Iris pigment epithelial cell (primary cell): Measurements from ENCODE around the gene BBC3.
A peak's percentile ranks its signal among the peaks of the same experiment; 100 is the strongest.

Source experiments
- DNase-seq: peaks from one replicate; pipeline ENCODE4 v3.0.0-alpha.2; 2011; ENCODE audit warnings: low read depth

BBC3 gene

DNA sequence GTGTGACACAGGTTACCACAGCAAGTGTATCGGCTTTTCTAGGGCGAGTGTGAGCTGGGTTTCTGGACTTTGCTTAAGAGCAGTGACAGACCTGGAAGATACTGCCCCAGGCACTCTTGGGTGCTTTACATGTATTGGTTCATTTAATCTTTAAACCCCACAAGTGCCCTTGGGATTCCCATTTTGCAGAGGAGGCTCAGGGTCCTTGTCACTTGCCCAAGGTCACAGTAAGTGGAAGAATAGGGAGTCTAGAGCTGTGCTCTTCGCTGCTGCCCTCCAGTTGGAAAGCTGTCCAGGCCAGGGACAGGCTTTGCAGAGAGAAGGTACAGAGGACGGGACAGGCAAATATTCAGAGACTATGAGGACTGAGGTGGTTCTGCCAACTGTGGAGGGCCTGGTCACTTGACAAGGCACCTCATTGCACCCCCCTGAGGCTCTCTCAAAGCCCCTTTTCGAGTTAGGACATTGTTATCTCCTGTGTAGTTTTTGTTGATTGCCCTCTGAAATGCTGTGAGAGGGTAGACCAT, 42.4 kb downstream of the BBC3 start:
- no peak for DNase-seq

DNA sequence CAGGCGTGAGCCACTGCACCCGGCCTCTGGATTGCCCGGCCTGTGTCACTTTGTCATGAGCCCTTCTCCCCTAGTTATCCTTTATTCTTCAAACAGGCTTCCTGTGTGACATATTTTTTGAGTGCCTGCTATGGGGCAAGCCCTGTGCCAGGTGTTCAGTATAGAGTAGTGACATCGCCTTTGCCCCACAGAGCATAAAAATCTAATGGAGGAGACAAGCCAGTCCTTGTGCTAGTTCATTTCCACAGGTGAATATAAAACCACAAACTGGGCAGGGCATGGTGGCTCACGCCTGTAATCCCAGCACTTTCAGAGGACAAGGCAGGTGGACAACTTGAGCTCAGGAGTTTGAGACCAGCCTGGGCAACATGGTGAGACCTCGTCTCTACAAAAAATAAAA, 43.2 kb downstream of the BBC3 start:
- DNase-seq: no peak

DNA sequence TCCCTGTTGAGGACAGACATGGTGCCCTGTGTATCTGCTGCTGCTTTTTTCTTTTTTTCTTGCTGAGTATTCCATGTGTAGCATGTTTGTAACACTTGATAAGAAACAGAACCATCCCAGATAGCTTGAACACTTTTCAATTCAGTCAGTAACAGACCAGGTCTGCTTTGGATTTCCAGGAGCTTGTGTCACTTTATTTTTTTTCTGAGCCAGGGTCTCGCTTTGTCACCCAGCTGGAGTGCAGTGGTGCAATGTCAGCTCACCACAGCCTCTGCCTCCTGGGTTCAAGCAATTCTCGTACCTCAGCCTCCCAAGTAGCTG, 43.7 kb downstream of the BBC3 start:
- DNase-seq: no peak

DNA sequence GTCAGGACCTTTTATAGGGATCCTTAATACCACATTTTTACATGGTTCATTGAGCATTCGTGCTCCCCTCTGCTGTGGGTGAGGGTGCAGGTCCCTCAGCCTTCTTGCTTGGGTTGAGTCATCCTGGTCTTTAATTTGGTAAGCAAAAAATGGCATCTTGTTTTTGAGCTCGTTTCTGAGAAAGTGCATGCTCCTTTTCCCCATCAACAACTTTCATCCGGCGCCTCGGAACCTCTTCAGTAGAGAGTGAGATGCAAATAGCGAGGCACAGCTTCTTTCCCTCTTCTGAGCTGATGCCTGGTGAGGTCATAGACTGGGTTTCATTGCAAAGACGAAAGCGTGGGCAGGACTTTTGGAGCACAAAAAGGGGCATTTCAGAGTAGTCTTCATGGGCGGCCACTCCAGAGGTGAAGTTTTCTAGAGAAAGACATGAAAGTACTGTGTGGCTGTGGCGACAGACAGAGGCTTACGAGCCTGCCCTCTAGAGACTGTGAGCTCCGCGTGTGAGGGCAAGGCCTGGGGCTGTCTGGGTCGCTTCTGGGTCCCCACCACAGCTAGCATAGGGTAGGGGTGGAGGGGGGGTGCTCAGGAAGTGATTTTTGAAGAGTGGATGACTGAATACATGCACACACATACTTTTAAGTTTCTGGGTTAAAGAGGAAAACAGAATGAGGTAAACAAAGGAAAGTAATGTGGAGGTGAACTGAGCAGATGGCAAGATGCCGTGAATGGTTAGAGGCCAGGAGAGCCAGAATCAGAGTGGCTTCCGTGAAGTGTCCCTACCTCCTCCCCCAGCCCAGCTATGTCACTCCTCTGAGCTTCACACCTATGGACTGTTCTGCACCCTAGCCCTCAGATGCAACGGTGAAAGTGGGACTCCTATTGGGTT, 44.3 kb downstream of the BBC3 start:
- DNase-seq: no peak

DNA sequence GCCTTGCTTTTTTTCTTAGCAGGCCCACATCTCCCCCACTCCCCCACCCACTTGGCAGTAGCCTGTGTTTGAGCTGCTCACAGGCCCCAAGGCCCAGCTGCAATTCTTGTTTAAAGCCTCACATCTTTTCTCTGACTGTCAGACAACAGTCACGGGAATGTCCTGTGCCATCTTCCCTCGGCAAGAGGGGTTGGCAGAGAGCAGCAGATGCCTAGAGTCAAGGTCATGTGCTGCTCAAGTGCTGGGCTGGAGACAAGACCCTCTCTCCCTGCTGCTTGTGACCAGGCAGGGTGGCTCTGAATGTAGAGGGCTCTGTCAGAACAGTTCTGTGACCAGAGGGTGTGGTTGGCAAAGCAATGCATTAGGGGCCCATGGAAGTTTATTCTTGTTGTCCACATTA, 47.4 kb downstream of the BBC3 start:
- no peak for DNase-seq

DNA sequence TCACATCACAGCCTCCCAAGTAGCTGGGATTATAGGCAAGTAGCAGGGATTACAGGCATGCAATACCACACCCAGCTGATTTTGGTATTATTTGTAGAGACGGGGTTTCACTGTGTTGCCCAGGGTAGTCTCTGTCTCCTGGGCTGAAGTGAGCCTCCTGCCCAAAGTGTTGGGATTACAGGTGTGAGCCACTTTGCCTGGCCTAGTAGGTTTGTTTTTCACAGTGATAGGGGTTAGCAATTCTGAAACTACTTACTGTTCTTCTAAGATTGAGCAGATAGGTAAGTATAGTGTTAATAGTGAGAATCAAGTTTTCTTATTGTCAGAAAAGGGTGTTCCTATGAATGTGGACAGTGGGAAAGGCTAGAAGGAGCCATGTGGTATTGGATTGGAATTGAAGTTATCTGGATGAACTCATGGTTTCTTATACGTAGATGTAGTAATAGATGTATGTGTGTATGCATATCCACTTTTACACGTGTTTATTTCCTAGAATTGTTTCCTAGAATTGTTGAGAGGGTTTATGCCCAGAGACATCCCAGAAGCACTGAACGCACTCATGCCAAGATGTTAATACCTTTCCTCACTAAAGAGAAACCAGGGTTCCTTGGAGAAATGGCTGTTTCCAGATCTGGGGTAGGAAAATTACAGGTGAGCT, 51.2 kb downstream of the BBC3 start:
- no peak for DNase-seq

DNA sequence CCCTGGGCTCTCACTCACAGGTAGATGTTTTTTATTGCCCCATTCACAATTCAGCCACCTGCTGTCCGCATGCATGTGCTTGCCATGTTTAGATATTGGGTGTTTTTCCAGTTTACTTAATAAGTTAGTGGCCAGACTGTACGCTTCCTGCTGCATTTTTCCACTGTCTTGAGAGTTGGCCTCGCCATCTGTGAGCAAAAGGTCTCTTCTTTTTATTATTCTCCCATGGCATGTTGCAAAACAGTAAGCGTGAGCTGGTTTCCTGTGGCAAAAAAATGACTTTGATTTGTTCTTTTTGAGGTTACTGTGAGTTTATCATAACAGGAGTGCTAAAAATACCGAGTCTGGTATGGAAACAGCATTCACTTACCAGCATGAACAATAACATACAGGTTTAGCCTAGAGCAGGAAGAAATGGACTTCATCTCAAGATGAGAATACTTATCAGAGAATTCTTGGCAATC, 54.3 kb downstream of the BBC3 start:
- DNase-seq: peak; percentile 99

DNA sequence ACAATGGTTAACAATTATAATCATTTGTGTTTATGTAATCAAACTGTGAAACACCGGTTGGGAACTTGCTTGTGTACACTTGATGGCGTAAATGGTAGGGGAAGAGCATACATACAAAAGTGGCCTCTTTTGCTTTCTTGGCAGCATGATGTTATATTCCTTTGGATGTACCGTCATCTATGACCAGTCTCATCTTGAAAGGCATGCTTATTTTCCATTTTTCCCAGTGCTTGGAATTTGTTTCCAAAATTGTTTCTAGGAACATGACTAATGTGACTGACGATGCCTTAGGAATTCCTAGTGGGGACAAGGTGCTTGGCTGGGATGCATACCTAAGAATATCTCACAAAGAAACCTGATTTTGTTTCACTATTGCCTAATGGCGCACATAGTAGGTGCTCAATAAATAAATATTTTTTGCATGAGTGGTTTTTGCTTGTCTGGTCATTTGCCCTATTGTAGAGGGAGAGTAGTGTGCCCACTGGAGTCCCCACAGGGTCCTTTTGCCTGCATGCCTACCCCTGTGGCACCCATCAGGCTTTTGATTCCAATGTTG, 54.9 kb downstream of the BBC3 start:
- peak; percentile 84 for DNase-seq

DNA sequence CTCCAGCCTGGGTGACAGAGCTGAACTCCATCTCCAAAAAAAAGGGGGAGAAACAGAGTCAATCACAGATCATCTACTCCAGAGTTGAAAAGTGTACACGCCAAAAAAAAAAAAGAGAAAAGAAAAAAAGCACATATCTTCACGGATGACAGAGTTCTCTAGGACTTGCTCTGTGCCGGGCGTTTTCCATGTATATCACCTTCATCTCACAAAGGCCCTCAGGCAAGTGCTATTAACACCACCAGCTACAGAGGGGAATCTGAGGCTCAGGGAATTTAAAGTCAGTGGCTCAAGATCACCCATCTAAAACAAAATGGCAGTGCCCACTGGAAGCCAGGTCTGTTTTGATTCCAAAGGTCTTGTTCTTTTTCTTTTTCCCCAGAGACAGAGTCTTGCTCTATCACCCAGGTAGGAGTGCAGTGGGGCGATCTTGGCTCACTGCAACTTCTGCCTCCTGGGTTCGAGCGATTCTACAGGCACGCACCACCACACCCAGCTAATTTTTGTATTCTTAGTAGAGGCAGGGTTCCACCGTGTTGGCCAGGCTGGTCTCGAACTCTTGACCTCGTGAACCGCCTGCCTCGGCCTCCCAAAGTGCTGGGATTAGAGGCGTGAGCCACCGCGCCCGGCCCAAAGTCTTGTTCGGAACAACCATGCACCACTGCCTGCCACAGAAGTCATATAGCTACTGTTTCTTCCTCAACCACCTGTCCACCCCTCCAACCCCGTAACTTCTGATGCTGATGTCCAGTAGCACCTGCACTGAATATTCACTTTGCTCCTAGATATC, 58.1 kb downstream of the BBC3 start:
- no peak for DNase-seq
